ENCODE measurements around the gene DCAF8L1.
"Not testable (repeated sequence)": the region's sequence is repeated elsewhere in the genome, so short reads cannot be mapped to it uniquely, and the experiment has no call there.

DCAF8L1 gene

DNA sequence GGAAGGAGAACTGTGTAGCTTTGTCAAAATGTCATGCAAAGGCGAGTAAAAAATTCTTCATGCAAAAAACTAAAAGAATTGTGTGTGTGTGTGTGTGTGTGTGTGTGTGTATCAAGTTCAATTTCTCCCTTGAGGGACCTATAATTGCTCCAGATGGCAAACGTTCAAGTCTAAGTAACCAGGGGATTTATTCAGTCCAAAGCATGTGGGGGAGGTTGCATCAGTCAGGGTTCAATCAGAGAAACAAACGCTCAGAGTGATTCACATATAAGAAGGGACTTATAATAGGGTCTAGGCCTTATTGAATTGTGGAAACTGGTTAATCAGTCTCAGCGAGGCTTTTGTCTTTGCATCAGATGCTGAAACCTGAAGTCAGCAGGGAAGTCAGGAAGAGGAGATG lies 5.0 kb downstream of the DCAF8L1 start:
- no peak overlapping the region for H3K27ac ChIP-seq (ENCODE audit: low read depth, low read length)
- no peaks in the 10 kb centered on the region for H3K27me3 ChIP-seq (ENCODE audit: insufficient read depth, low read length)
- H3K4me1 ChIP-seq (ENCODE audit: control insufficient read depth, insufficient read depth, low read length, unreplicated experiment): no peaks in the 10 kb centered on the region
- H3K4me3 ChIP-seq (ENCODE audit: low read depth, low read length): no peak overlapping the region
- H3K36me3 ChIP-seq (ENCODE audit: insufficient read depth, low read length): no peaks in the 10 kb centered on the region
- H3K79me2 ChIP-seq (ENCODE audit: control insufficient read depth, insufficient read depth, low read length, unreplicated experiment): no peaks in the 10 kb centered on the region
- H2AFZ ChIP-seq (ENCODE audit: low read length, unreplicated experiment): no peak overlapping the region

DNA sequence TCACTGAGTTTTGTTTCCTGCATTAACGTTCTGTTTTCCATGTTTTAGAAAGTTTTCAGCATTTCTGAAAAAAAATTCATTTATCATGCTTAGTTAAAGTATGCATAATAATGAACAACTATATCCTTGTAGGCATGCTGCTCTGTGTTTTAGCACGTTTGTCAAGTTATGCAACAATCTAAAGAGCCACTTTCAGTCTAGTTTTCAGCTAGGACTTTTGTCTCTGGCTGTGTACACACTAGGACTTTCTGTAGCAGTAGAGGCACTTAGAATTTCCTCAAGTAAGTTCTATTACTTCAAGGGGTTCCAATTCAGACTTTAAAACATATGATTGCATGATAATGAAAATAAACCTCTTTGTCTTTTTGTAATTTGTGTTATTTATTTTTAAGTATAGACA lies 12.4 kb downstream of the DCAF8L1 start:
- no peaks in the 10 kb centered on the region for H3K27me3 ChIP-seq (ENCODE audit: insufficient read depth, low read length)
- no peaks in the 10 kb centered on the region for H3K79me2 ChIP-seq (ENCODE audit: control insufficient read depth, insufficient read depth, low read length, unreplicated experiment)
- H3K36me3 ChIP-seq (ENCODE audit: insufficient read depth, low read length): no peaks in the 10 kb centered on the region
- H2AFZ ChIP-seq (ENCODE audit: low read length, unreplicated experiment): no peak overlapping the region
- no peak overlapping the region for H3K4me3 ChIP-seq (ENCODE audit: low read depth, low read length)
- no peaks in the 10 kb centered on the region for H3K4me1 ChIP-seq (ENCODE audit: control insufficient read depth, insufficient read depth, low read length, unreplicated experiment)
- no peak overlapping the region for H3K27ac ChIP-seq (ENCODE audit: low read depth, low read length)

DNA sequence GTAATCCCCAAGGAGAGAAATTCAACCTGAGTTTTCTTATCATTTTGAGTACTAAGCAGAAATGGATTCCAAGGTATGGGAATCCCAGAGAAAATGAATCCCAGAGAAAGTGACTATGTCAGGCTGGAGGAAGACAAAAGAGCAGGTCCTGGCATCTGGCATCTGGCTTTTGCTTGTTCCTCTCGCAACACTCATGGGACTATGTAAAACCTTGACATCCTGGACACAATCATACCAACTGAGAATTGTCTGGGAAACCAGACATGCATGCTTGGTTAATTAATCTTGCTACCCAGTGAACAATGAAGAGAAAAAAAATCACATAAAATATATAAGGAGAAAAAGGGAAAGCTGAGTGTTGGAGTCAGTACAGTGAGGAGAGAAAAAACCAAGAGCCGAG lies 12.9 kb downstream of the DCAF8L1 start:
- H3K4me3 ChIP-seq (ENCODE audit: low read depth, low read length): no peak overlapping the region
- no peak overlapping the region for H3K27ac ChIP-seq (ENCODE audit: low read depth, low read length)
- no peaks in the 10 kb centered on the region for H3K27me3 ChIP-seq (ENCODE audit: insufficient read depth, low read length)
- no peaks in the 10 kb centered on the region for H3K79me2 ChIP-seq (ENCODE audit: control insufficient read depth, insufficient read depth, low read length, unreplicated experiment)
- no peaks in the 10 kb centered on the region for H3K36me3 ChIP-seq (ENCODE audit: insufficient read depth, low read length)
- no peak overlapping the region for H2AFZ ChIP-seq (ENCODE audit: low read length, unreplicated experiment)
- H3K4me1 ChIP-seq (ENCODE audit: control insufficient read depth, insufficient read depth, low read length, unreplicated experiment): no peaks in the 10 kb centered on the region

DNA sequence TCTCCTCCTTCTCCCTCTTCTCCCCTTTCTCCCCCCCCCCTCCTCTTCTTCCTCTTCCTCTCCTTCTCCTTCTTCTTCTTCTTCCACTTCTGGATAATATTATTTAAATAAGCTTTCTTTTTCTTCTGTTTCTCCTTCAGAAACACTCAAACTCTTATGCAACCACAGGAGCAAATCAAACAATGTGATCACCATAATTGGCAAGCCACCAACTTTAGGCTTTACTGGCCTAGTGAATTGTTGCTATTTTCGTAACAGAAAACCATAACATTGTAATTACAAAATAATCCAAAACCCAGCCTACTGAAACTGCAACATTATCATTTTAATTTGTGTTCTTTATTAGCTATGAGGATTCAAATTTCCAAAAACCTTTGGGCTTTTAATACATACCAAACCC lies 14.3 kb downstream of the DCAF8L1 start:
- Histone ChIP-seq H3K4me1 (ENCODE audit: control insufficient read depth, insufficient read depth, low read length, unreplicated experiment) (no peaks in the 10 kb centered on the region), H3K4me3 (ENCODE audit: low read depth, low read length) (no peak overlapping the region), H3K27me3 (ENCODE audit: insufficient read depth, low read length) (no peaks in the 10 kb centered on the region), H3K27ac (ENCODE audit: low read depth, low read length) (no peak overlapping the region), H3K79me2 (ENCODE audit: control insufficient read depth, insufficient read depth, low read length, unreplicated experiment) (no peaks in the 10 kb centered on the region), H3K36me3 (ENCODE audit: insufficient read depth, low read length) (no peaks in the 10 kb centered on the region), H2AFZ (ENCODE audit: low read length, unreplicated experiment) (no peak overlapping the region)

DNA sequence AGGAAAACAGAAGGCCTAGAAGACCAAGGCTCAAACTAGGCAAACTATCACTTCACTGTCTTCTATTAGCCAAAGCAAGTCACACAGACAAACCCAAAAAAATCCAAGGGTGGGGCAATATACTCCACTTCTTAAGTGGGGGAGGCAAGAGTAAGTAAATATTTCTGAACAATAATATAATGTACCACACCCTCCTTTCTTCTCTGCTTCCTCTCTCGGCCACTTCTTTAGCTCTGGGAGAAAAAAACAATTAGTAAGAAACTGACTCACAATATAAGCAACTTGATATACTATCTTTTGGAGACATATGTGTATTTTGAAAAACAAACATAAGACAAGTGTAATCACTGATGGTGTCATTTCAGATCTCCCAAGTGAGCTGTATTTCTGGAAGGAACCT lies 14.8 kb downstream of the DCAF8L1 start:
- no peaks in the 10 kb centered on the region for H3K27me3 ChIP-seq (ENCODE audit: insufficient read depth, low read length)
- H3K4me3 ChIP-seq (ENCODE audit: low read depth, low read length): no peak overlapping the region
- H3K27ac ChIP-seq (ENCODE audit: low read depth, low read length): no peak overlapping the region
- no peaks in the 10 kb centered on the region for H3K36me3 ChIP-seq (ENCODE audit: insufficient read depth, low read length)
- no peak overlapping the region for H2AFZ ChIP-seq (ENCODE audit: low read length, unreplicated experiment)
- no peaks in the 10 kb centered on the region for H3K4me1 ChIP-seq (ENCODE audit: control insufficient read depth, insufficient read depth, low read length, unreplicated experiment)
- no peaks in the 10 kb centered on the region for H3K79me2 ChIP-seq (ENCODE audit: control insufficient read depth, insufficient read depth, low read length, unreplicated experiment)

DNA sequence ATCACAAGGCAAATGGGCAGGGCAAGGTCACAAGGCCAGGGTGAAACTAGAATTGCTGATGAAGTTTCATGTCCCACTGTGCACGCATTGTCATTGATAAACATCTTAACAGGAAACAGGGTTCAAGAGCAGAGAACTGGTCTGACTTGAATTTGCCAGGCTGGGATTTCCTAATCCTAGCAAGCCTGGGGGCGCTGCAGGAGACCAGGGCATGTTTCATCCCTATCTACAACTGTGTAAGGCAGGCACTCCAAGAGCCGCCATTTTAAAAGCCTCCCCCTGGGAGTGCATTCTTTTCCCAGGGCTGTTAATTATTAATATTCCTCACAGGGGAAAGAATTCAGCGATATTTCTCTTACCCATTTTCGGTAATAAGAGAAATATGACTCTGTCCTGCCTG lies 15.9 kb downstream of the DCAF8L1 start:
- not testable (repeated sequence) for H3K79me2 ChIP-seq (ENCODE audit: control insufficient read depth, insufficient read depth, low read length, unreplicated experiment); H3K4me1 ChIP-seq (ENCODE audit: control insufficient read depth, insufficient read depth, low read length, unreplicated experiment); H3K27me3 ChIP-seq (ENCODE audit: insufficient read depth, low read length); H2AFZ ChIP-seq (ENCODE audit: low read length, unreplicated experiment); H3K27ac ChIP-seq (ENCODE audit: low read depth, low read length); H3K36me3 ChIP-seq (ENCODE audit: insufficient read depth, low read length); H3K4me3 ChIP-seq (ENCODE audit: low read depth, low read length)

DNA sequence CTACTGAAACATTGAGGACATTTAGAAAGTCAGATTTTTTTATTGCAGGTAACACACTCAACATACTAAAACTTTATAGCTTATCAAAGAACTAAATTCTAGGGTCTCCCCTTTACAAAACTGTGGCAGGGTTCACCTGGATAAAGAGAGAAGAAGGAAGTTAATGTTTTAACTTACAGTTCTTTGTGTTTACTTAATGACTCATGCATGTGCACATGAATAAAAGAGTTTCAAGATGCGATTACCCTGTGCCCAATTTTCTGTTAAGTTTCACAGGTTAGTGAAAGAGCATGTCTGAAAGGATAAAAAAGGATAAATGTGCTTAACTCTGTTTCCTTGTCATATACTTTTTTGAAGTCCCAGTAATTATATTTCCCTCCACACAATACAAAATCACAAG lies 16.8 kb downstream of the DCAF8L1 start:
- H3K4me3 ChIP-seq (ENCODE audit: low read depth, low read length): no peak overlapping the region
- no peaks in the 10 kb centered on the region for H3K36me3 ChIP-seq (ENCODE audit: insufficient read depth, low read length)
- no peaks in the 10 kb centered on the region for H3K79me2 ChIP-seq (ENCODE audit: control insufficient read depth, insufficient read depth, low read length, unreplicated experiment)
- no peaks in the 10 kb centered on the region for H3K27me3 ChIP-seq (ENCODE audit: insufficient read depth, low read length)
- H3K4me1 ChIP-seq (ENCODE audit: control insufficient read depth, insufficient read depth, low read length, unreplicated experiment): no peaks in the 10 kb centered on the region
- no peak overlapping the region for H2AFZ ChIP-seq (ENCODE audit: low read length, unreplicated experiment)
- H3K27ac ChIP-seq (ENCODE audit: low read depth, low read length): no peak overlapping the region

DNA sequence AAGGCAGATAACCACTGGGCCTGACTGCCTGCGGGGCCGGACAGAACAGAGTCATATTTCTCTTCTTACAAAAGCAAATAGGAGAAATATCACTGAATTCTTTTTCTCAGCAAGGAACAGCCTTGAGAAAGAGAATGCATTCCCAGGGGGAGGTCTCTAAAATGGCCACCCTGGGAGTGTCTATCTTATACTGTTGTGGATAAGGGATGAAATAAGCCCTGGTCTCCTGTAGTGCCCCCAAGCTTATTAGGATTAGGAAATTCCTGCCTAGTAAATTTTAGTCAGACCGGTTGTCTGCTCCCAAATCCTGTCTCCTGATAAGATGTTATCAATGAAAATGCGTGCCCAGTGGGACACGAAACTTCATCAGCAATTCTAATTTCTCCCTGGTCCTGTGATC lies 20.8 kb downstream of the DCAF8L1 start:
- not testable (repeated sequence) for H3K27me3 ChIP-seq (ENCODE audit: insufficient read depth, low read length); H3K79me2 ChIP-seq (ENCODE audit: control insufficient read depth, insufficient read depth, low read length, unreplicated experiment); H3K27ac ChIP-seq (ENCODE audit: low read depth, low read length); H3K36me3 ChIP-seq (ENCODE audit: insufficient read depth, low read length); H3K4me1 ChIP-seq (ENCODE audit: control insufficient read depth, insufficient read depth, low read length, unreplicated experiment); H2AFZ ChIP-seq (ENCODE audit: low read length, unreplicated experiment); H3K4me3 ChIP-seq (ENCODE audit: low read depth, low read length)

DNA sequence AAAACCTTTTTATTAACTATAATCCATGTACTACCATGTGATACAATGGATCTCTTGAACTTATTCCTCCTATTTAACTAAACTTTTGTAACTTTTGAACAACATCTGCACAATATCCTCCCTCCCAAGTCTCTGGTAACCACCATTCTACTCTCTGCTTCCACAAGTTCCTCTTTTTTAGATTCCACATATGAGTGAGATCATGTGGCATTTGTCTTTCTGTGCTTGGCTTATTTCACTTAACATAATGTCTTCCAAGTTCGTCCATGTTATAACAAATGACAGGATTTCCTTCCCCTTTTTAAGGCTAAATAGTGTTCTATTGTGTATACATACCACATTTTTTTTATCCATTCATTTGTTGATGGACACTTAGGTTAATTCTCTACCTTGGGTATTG lies 28.1 kb downstream of the DCAF8L1 start:
- no peaks in the 10 kb centered on the region for H3K27me3 ChIP-seq (ENCODE audit: insufficient read depth, low read length)
- no peak overlapping the region for H3K4me3 ChIP-seq (ENCODE audit: low read depth, low read length)
- no peaks in the 10 kb centered on the region for H3K79me2 ChIP-seq (ENCODE audit: control insufficient read depth, insufficient read depth, low read length, unreplicated experiment)
- no peaks in the 10 kb centered on the region for H3K36me3 ChIP-seq (ENCODE audit: insufficient read depth, low read length)
- no peak overlapping the region for H3K27ac ChIP-seq (ENCODE audit: low read depth, low read length)
- H3K4me1 ChIP-seq (ENCODE audit: control insufficient read depth, insufficient read depth, low read length, unreplicated experiment): no peaks in the 10 kb centered on the region
- H2AFZ ChIP-seq (ENCODE audit: low read length, unreplicated experiment): no peak overlapping the region

DNA sequence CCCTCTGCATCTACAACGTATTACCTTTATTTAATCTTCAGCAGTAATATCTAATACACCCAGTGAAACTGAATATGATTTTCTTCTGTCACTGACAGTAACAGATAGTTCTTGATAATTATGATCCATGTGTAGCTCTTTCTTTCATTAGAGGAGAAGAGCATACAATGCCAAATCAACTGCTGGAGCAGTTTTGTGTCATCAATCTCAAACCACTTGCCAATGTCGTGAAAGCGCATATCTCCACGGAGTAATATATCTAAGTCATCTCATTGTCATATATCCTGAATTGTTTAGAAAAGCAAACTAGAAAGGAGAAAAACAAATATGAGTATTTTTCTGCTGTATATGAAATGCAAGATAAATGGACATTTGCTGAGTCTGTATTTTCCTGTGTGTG lies 47.9 kb downstream of the DCAF8L1 start:
- no peaks in the 10 kb centered on the region for H3K79me2 ChIP-seq (ENCODE audit: control insufficient read depth, insufficient read depth, low read length, unreplicated experiment)
- H2AFZ ChIP-seq (ENCODE audit: low read length, unreplicated experiment): no peak overlapping the region
- no peaks in the 10 kb centered on the region for H3K4me1 ChIP-seq (ENCODE audit: control insufficient read depth, insufficient read depth, low read length, unreplicated experiment)
- no peak overlapping the region for H3K27ac ChIP-seq (ENCODE audit: low read depth, low read length)
- H3K36me3 ChIP-seq (ENCODE audit: insufficient read depth, low read length): no peaks in the 10 kb centered on the region
- no peaks in the 10 kb centered on the region for H3K27me3 ChIP-seq (ENCODE audit: insufficient read depth, low read length)
- no peak overlapping the region for H3K4me3 ChIP-seq (ENCODE audit: low read depth, low read length)
